K562 (cell line): ENCODE measurements around the gene NTRK1. TPM values are rescaled to one million over a fixed set of nuclear protein-coding genes. Genes with fewer than 3 reads are reported as not detected.

ENCODE experiments used
- CREB1 ChIP-seq, 2 experiments: sonication (generic) in 1 of 2; formaldehyde crosslinking in 1 of 2; IDR thresholded peaks; 2 replicates each; pipeline versions ENCODE4 v1.6.1 to v1.8.0; 2012 to 2022; ENCODE audit warnings: inconsistent platforms in 1 of 2, mild to moderate bottlenecking in 1 of 2, missing genetic modification reagents in 1 of 2, moderate library complexity in 1 of 2
- CSDE1 ChIP-seq, 2 experiments: fragments of 450-650 bp; IDR thresholded peaks; 2 replicates each; pipeline ENCODE4 v1.6.1; 2016; ENCODE audit warnings: mild to moderate bottlenecking in 1 of 2
- DPF2 ChIP-seq: fragments of 450-650 bp; IDR thresholded peaks from 2 replicates; pipeline ENCODE4 v1.6.1; 2016
- HES1 ChIP-seq: fragments of 450-650 bp; IDR thresholded peaks from 2 replicates; pipeline ENCODE4 v1.6.1; 2016; ENCODE audit warnings: low read depth, mild to moderate bottlenecking, moderate library complexity
- KAT8 ChIP-seq: fragments of 450-650 bp; IDR thresholded peaks from 2 replicates; pipeline ENCODE4 v1.6.1; 2016; ENCODE audit warnings: low read depth, mild to moderate bottlenecking
- KHSRP ChIP-seq: fragments of 450-650 bp; IDR thresholded peaks from 2 replicates; pipeline ENCODE4 v1.6.1; 2017
- MCM7 ChIP-seq, 2 experiments: fragments of 450-650 bp; IDR thresholded peaks; 2 replicates each; pipeline ENCODE4 v1.6.1; 2016 to 2018
- MTA1 ChIP-seq: fragments of 450-650 bp; IDR thresholded peaks from 2 replicates; pipeline ENCODE4 v1.6.1; 2017; ENCODE audit warnings: borderline replicate concordance
- NR2C2 ChIP-seq, 2 experiments: fragments of 200-800 bp in 1 of 2; sonication (Bioruptor generic) in 1 of 2; sonication (generic) in 1 of 2; formaldehyde crosslinking in 1 of 2; IDR thresholded peaks; 2 replicates each; pipeline versions ENCODE4 v1.6.1 to v1.8.0; 2016 to 2022; ENCODE audit warnings: mild to moderate bottlenecking in 1 of 2, missing compliant biosample characterization in 1 of 2, missing genetic modification characterization in 1 of 2, missing genetic modification reagents in 1 of 2
- NR2F6 ChIP-seq: fragments of 450-650 bp; formaldehyde crosslinking; IDR thresholded peaks from 2 replicates; pipeline ENCODE4 v1.4.0; 2020; ENCODE audit warnings: mild to moderate bottlenecking
- PHTF2 ChIP-seq: fragments of 250-450 bp; sonication (Bioruptor Pico); IDR thresholded peaks from 2 replicates; pipeline ENCODE4 v1.5.0; 2021; ENCODE audit warnings: mild to moderate bottlenecking
- PTRF ChIP-seq: fragments of 450-650 bp; IDR thresholded peaks from 2 replicates; pipeline ENCODE4 v1.6.1; 2016; ENCODE audit warnings: mild to moderate bottlenecking, missing genetic modification characterization, missing compliant biosample characterization
- RAD51 ChIP-seq: fragments of 450-650 bp; IDR thresholded peaks from 2 replicates; pipeline ENCODE4 v1.7.1; 2016; ENCODE audit warnings: low read depth, mild to moderate bottlenecking, borderline replicate concordance
- REST ChIP-seq, 2 experiments: fragments of 450-650 bp; formaldehyde crosslinking in 1 of 2; IDR thresholded peaks; 2 replicates each; pipeline versions ENCODE4 v1.4.0 to v1.6.1; 2014 to 2020; ENCODE audit warnings: mild to moderate bottlenecking in 2 of 2, borderline replicate concordance in 1 of 2, low read depth in 1 of 2
- SMAD1 ChIP-seq: fragments of 150-350 bp; IDR thresholded peaks from 2 replicates; pipeline ENCODE4 v1.6.1; 2014; ENCODE audit warnings: low read length, low read depth; ENCODE audit not compliant: partially characterized antibody
- STAT5B ChIP-seq: fragments of 250-450 bp; sonication (Bioruptor Pico); IDR thresholded peaks from 2 replicates; pipeline ENCODE4 v1.8.0; 2021; ENCODE audit warnings: mild to moderate bottlenecking, inconsistent platforms
- ZBTB8A ChIP-seq: fragments of 450-650 bp; IDR thresholded peaks from 2 replicates; pipeline ENCODE4 v1.6.1; 2018; ENCODE audit warnings: mild to moderate bottlenecking, moderate library complexity; ENCODE audit not compliant: partially characterized antibody
- ZNF124 ChIP-seq: sonication (generic); formaldehyde crosslinking; IDR thresholded peaks from 2 replicates; pipeline ENCODE4 v1.8.1; 2022; ENCODE audit warnings: missing genetic modification reagents
- ZNF253 ChIP-seq: fragments of 250-450 bp; sonication (Bioruptor Pico); conservative IDR thresholded peaks from 2 replicates; pipeline ENCODE4 v1.6.1; 2021; ENCODE audit warnings: mild to moderate bottlenecking
- ZNF3 ChIP-seq: fragments of 250-450 bp; sonication (Bioruptor Pico); IDR thresholded peaks from 2 replicates; pipeline ENCODE4 v1.5.0; 2021; ENCODE audit warnings: mild to moderate bottlenecking, moderate library complexity
- ZNF561 ChIP-seq: fragments of 450-650 bp; formaldehyde crosslinking; conservative IDR thresholded peaks from 2 replicates; pipeline ENCODE4 v1.4.0; 2020; ENCODE audit warnings: mild to moderate bottlenecking, moderate library complexity
- ZNF668 ChIP-seq: fragments of 250-450 bp; sonication (Bioruptor Pico); IDR thresholded peaks from 2 replicates; pipeline ENCODE4 v1.8.0; 2022; ENCODE audit warnings: mild to moderate bottlenecking, inconsistent platforms
- polyA plus RNA-seq, 8 experiments: library from polyadenylated mRNA; depleted of rRNA in 4 of 8; stranded (reverse) in 5 of 8; unstranded in 3 of 8; fragments of >200 nt; fragmentation: Nextera tagmentation in 2 of 8; fragmentation: Illumina TruSeq in 1 of 8; extraction: Ambion mirVana in 2 of 8; extraction: Trizol in 1 of 8; gene quantifications; 2 replicates each; pipeline versions ENCODE4 v1.2.1 to v1.2.3, GENCODE V29; 2011 to 2014; ENCODE audit warnings: inconsistent platforms in 1 of 8, missing spikeins in 1 of 8
- total RNA-seq, 7 experiments: library from RNA; depleted of rRNA in 6 of 7; stranded (reverse); fragments of >200 nt in 6 of 7; fragmentation: Illumina TruSeq in 2 of 7; extraction: Trizol in 2 of 7; gene quantifications; 2 replicates each; pipeline versions ENCODE4 v1.2.1 to v1.2.3, GENCODE V29; 2011 to 2021; ENCODE audit warnings: low replicate concordance in 1 of 7

Gene NTRK1
- total and polyA plus RNA-seq, 9 of the 15 experiments (the other 6 are each of a cell fraction or from before 2014, with no cell fraction given), result 0.46 to 30.0 (median 7.9) TPM

GRCh38 chr1:156894711-156895454 lies 34.2 kb downstream of the NTRK1 start (continued):
- no peak for TF ChIP-seq NR2C2 (CRISPR knock-in tag; IDR thresholded peaks at IDR 0.05)
- no peak; the same call in 1 of the 2 replicates for TF ChIP-seq NR2C2 (tag; IDR thresholded peaks at IDR 0.05)
- TF ChIP-seq DPF2, result peak; percentile 73
- no peak for TF ChIP-seq CREB1 (IDR thresholded peaks at IDR 0.05)
- no peak for TF ChIP-seq CREB1 (CRISPR knock-in tag; IDR thresholded peaks at IDR 0.05)
- no peak for TF ChIP-seq MCM7 (IDR thresholded peaks at IDR 0.05)
- no peak for TF ChIP-seq RAD51
- TF ChIP-seq ZNF3 (CRISPR knock-in tag), result no peak
- no peak for TF ChIP-seq KHSRP
- TF ChIP-seq ZNF253 (CRISPR knock-in tag), result no peak
- no peak for TF ChIP-seq PTRF (tag)
- TF ChIP-seq ZNF561 (CRISPR knock-in tag), result no peak
- TF ChIP-seq ZBTB8A, result no peak
- no peak for TF ChIP-seq KAT8
- no peak for TF ChIP-seq ZNF668 (CRISPR knock-in tag)
- TF ChIP-seq ZNF124, result no peak
- no peak for TF ChIP-seq MTA1
- TF ChIP-seq HES1, result no peak
- TF ChIP-seq PHTF2, result no peak
- TF ChIP-seq STAT5B, result no peak
- TF ChIP-seq NR2F6 (CRISPR knock-in tag), result no peak
- no peak for TF ChIP-seq SMAD1
- no peak for TF ChIP-seq CSDE1 (IDR thresholded peaks at IDR 0.05)
- no peak for TF ChIP-seq REST (IDR thresholded peaks at IDR 0.05; ENCODE audit: borderline replicate concordance)
- TF ChIP-seq REST (CRISPR knock-in tag; IDR thresholded peaks at IDR 0.05; ENCODE audit: low read depth), result no peak
